ENCODE data around the gene RAB22A. TPM values are rescaled to one million over a fixed set of nuclear protein-coding genes. Genes with fewer than 3 reads are reported as not detected.
A peak's percentile ranks its signal among the peaks of the same experiment; 100 is the strongest.
"Not testable (repeated sequence)": the region's sequence is repeated elsewhere in the genome, so short reads cannot be mapped to it uniquely, and the experiment has no call there.

The RAB22A gene
- total RNA-seq, 6 experiments from 2014 or later, result 20.4 to 26.0 (median 22.7) TPM

DNA sequence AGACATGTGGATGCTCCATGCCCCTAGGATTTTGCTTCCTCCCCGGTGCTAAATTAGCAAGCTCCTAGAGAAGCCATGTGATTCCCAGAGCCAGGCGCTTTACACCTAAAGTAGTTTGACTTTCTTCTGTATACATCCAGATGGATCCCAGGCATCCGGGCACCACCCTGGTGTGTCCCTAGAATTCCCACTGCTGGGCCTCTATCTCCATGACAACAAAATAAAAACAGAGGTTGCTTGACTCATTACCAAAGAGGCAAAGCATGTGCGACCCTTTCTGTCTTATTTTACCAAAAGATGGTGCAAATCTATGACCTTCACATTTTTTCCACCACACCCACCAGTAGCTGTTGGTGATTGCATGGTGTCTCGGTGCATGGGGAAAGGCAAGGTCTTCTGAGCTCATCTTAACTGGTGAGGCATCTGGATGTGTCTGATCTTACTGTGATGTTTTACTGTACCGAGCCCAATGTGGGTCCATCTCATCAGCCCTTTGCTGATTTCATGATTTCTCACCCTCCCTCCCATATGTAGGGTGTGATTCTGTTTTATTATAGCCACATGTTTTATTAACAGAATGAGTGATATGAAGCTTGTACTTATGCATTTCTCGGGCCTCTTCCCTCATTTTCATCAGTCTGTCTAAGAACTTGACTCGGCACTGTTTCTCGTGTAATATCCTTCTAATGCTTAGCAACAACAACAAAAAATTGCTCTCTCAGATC, 52.1 kb downstream of the RAB22A start:
- no peaks in the 10 kb centered on the region for H3K9me3 Mint-ChIP-seq
- H3K27me3 Mint-ChIP-seq (ENCODE audit: insufficient read depth), result no peaks in the 10 kb centered on the region; the same call in 1 of the 2 replicates
- peak; percentile 70 for DNase-seq
- peaks cover 13% of the 10 kb centered on the region for H3K4me1 Mint-ChIP-seq (ENCODE audit: low read depth)
- TF ChIP-seq, protein P1, sequence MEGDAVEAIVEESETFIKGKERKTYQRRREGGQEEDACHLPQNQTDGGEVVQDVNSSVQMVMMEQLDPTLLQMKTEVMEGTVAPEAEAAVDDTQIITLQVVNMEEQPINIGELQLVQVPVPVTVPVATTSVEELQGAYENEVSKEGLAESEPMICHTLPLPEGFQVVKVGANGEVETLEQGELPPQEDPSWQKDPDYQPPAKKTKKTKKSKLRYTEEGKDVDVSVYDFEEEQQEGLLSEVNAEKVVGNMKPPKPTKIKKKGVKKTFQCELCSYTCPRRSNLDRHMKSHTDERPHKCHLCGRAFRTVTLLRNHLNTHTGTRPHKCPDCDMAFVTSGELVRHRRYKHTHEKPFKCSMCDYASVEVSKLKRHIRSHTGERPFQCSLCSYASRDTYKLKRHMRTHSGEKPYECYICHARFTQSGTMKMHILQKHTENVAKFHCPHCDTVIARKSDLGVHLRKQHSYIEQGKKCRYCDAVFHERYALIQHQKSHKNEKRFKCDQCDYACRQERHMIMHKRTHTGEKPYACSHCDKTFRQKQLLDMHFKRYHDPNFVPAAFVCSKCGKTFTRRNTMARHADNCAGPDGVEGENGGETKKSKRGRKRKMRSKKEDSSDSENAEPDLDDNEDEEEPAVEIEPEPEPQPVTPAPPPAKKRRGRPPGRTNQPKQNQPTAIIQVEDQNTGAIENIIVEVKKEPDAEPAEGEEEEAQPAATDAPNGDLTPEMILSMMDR (IDR thresholded peaks at IDR 0.05), result no peak
- no peak overlapping the region for H3K4me3 Mint-ChIP-seq
- H3K36me3 Mint-ChIP-seq (ENCODE audit: low read depth), result peaks cover 34% of the 10 kb centered on the region
- peak overlapping the region; percentile 73 for H3K27ac Mint-ChIP-seq

DNA sequence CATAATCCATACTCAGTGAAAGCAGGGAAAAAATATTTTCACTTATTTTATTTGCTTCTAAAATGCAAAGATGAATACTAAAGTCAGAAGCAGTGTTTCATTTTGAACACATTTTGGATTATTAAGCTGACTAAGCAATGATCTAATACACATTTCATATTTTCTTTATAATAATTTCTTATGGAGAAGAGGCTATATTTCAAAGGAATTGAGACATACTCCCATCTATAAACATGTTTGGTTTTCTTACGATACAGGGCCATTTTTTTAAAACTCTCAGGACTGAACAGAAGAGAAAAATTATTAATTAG, 52.6 kb downstream of the RAB22A start:
- DNase-seq, result no peak
- H3K4me1 Mint-ChIP-seq (ENCODE audit: low read depth), result peaks cover 13% of the 10 kb centered on the region
- no peak overlapping the region for H3K4me3 Mint-ChIP-seq
- TF ChIP-seq, protein P1 (IDR thresholded peaks at IDR 0.05), result no peak
- H3K36me3 Mint-ChIP-seq (ENCODE audit: low read depth), result peaks cover 28% of the 10 kb centered on the region
- no peaks in the 10 kb centered on the region for H3K9me3 Mint-ChIP-seq
- no peaks in the 10 kb centered on the region; the same call in 1 of the 2 replicates for H3K27me3 Mint-ChIP-seq (ENCODE audit: insufficient read depth)
- H3K27ac Mint-ChIP-seq, result peak overlapping the region; percentile 73

DNA sequence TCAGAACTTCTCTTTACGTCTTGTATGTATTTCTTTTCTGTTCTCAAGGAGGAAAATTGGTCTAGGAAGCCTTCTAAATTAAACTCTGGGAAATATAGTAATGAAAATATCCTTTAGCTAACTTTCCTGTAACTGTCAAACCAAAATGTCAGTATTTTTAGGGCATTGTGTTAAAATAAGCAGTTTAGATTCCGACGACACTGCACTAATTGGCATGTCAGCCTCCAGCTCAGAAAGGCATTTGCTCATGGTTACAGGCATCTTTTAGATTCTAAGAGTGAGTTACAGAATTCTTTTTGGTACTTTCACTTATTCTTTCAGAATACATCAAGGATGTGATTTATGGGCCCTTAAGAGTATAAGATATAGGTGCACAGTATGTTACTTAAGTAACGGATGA, 53.5 kb downstream of the RAB22A start:
- Mint-ChIP-seq H3K36me3 (ENCODE audit: low read depth) (peaks cover 28% of the 10 kb centered on the region), H3K4me3 (no peak overlapping the region), H3K27ac (peak overlapping the region; percentile 8; the same call in 1 of the 2 replicates), H3K27me3 (ENCODE audit: insufficient read depth) (no peaks in the 10 kb centered on the region; the same call in 1 of the 2 replicates), H3K4me1 (ENCODE audit: low read depth) (peaks cover 13% of the 10 kb centered on the region), H3K9me3 (no peaks in the 10 kb centered on the region)
- TF ChIP-seq, protein P1 (IDR thresholded peaks at IDR 0.05), result no peak
- no peak for DNase-seq

DNA sequence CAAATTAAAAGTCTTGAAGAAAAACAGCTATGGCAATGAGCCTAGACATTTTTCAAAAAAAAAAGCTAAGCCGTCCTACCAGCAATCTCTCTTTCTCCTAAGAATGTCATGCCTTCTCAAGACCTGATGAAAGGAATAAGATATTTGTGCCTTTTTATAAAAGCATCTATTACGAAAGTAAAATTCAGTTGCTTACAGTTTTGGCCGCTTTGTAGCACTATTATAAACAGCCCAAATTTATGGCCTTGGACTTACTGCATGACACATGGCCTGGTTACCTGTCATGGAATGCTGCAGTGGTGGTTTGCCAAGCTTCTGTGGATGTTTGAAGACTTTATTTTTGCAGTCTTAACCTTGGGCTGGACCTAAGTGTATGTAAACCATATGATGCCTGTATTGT, 57.4 kb downstream of the RAB22A start:
- TF ChIP-seq, protein P1 (IDR thresholded peaks at IDR 0.05), result no peak
- Mint-ChIP-seq H3K36me3 (ENCODE audit: low read depth) (peaks cover 17% of the 10 kb centered on the region), H3K4me1 (ENCODE audit: low read depth) (peaks cover 2% of the 10 kb centered on the region), H3K27ac (no peak overlapping the region), H3K27me3 (ENCODE audit: insufficient read depth) (no peaks in the 10 kb centered on the region), H3K9me3 (no peaks in the 10 kb centered on the region), H3K4me3 (no peak overlapping the region)
- no peak for DNase-seq

DNA sequence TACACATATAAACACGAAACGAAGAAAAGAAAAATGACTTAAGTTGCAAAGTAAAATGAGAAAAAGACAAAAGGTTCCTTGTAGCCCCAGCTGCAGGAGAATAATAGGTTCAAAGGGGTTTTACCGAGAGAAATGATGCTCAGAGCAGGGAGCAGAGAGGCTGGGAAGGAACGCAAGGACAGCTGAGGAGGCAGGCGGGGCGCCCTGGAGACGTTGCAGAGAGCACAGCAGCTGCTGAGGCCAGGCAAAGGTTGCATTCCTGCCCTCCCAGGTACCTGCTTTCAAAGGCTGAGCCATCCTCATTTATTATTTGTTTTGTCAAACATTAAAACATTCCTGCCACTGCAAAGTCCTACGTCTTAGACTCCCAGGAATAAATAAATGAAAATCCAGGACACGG, 63.3 kb downstream of the RAB22A start:
- DNase-seq, result no peak
- Mint-ChIP-seq H3K4me1 (ENCODE audit: low read depth) (peaks cover 5% of the 10 kb centered on the region; the same call in 1 of the 2 replicates), H3K36me3 (ENCODE audit: low read depth) (no peaks in the 10 kb centered on the region), H3K4me3 (no peak overlapping the region), H3K9me3 (no peaks in the 10 kb centered on the region), H3K27me3 (ENCODE audit: insufficient read depth) (peaks cover 12% of the 10 kb centered on the region; the same call in 1 of the 2 replicates), H3K27ac (no peak overlapping the region)
- TF ChIP-seq, protein P1 (IDR thresholded peaks at IDR 0.05), result no peak

DNA sequence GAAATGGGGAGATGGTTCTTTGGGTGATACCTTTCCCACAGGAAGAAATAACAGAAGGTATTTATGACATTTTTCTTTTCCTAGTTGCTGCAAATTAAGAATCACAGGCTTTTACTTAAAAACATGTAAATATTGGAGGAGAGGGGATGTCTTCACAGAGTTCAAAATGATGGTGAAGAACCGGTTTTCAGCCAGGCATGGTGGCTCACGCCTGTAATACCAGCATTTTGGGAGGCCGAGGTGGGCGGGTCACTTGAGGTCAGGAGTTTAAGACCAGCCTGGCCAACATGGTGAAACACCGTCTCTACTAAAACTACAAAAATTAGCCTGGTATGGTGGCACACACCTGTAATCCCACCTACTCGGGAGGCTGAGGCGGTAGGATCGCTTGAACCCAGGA, 63.8 kb downstream of the RAB22A start:
- H3K36me3 Mint-ChIP-seq (ENCODE audit: low read depth); DNase-seq; H3K4me1 Mint-ChIP-seq (ENCODE audit: low read depth); H3K4me3 Mint-ChIP-seq; H3K27ac Mint-ChIP-seq; H3K9me3 Mint-ChIP-seq: not testable (repeated sequence)
- H3K27me3 Mint-ChIP-seq (ENCODE audit: insufficient read depth), result peaks cover 16% of the 10 kb centered on the region; the same call in 1 of the 2 replicates
